Keratinocyte (primary cell): ENCODE measurements around the gene PAPSS2. TPM values are rescaled to one million over a fixed set of nuclear protein-coding genes. Genes with fewer than 3 reads are reported as not detected.

Experiments used
- DNase-seq: peaks from one replicate; pipeline ENCODE4 v3.0.0-alpha.2; 2011; ENCODE audit warnings: low read depth, missing footprints, low spot score
- FAIRE-seq: peaks from 2 replicates; lab custom pipeline; 2011; peaks lifted over from hg19 to GRCh38; lab: Jason Lieb, UNC
- H2AFZ ChIP-seq: 2 replicates; pipeline ENCODE4 v1.6.0; 2012; ENCODE audit warnings: low read length, control low read depth, inconsistent platforms; ENCODE audit not compliant: control insufficient read depth
- H3K27ac ChIP-seq: 2 replicates; pipeline ENCODE4 v1.5.1; 2011; ENCODE audit warnings: low read length; ENCODE audit not compliant: control insufficient read depth, insufficient read depth
- H3K27me3 ChIP-seq: 3 replicates; pipeline ENCODE4 v1.6.0; 2011; ENCODE audit warnings: low read length; ENCODE audit not compliant: control insufficient read depth, insufficient read depth; ENCODE audit errors: extremely low read depth
- H3K36me3 ChIP-seq, 2 experiments: 2 replicates in 1 of 2; 3 replicates in 1 of 2; pipeline ENCODE4 v1.5.1; 2011; ENCODE audit warnings: low read length in 2 of 2, mild to moderate bottlenecking in 1 of 2; ENCODE audit not compliant: control insufficient read depth in 2 of 2, insufficient read depth in 2 of 2; ENCODE audit errors: extremely low read depth in 1 of 2
- H3K4me1 ChIP-seq: 3 replicates; pipeline ENCODE4 v1.5.1; 2011; ENCODE audit warnings: low read length; ENCODE audit not compliant: control insufficient read depth, insufficient read depth; ENCODE audit errors: extremely low read depth
- H3K4me2 ChIP-seq: 3 replicates; pipeline ENCODE4 v1.6.0; 2011; ENCODE audit warnings: low read depth, low read length; ENCODE audit not compliant: control insufficient read depth, insufficient read depth; ENCODE audit errors: extremely low read depth
- H3K4me3 ChIP-seq, 3 experiments: fragments of 200-600 bp in 1 of 3; sonication (generic) in 1 of 3; 2 replicates in 2 of 3; 3 replicates in 1 of 3; pipeline ENCODE4 v1.5.1; 2011 to 2016; ENCODE audit warnings: low read length in 3 of 3, mild to moderate bottlenecking in 3 of 3, control low read depth in 2 of 3, inconsistent platforms in 1 of 3, low read depth in 1 of 3, mixed read lengths in 1 of 3, mixed run types in 1 of 3, moderate library complexity in 1 of 3; ENCODE audit not compliant: control insufficient read depth in 2 of 3, insufficient read depth in 2 of 3; ENCODE audit errors: extremely low read depth in 1 of 3
- H3K79me2 ChIP-seq: 2 replicates; pipeline ENCODE4 v1.6.0; 2012; ENCODE audit warnings: low read length; ENCODE audit not compliant: control insufficient read depth, insufficient read depth
- H3K9ac ChIP-seq: 3 replicates; pipeline ENCODE4 v1.6.0; 2011; ENCODE audit warnings: low read length; ENCODE audit not compliant: control insufficient read depth, insufficient read depth; ENCODE audit errors: extremely low read depth
- H3K9me1 ChIP-seq: 3 replicates; pipeline ENCODE4 v1.6.0; 2011; ENCODE audit warnings: low read length; ENCODE audit not compliant: control insufficient read depth, insufficient read depth; ENCODE audit errors: extremely low read depth
- H3K9me3 ChIP-seq: 2 replicates; pipeline ENCODE4 v1.5.1; 2012; ENCODE audit warnings: low read depth, low read length; ENCODE audit not compliant: control insufficient read depth
- H4K20me1 ChIP-seq: 3 replicates; pipeline ENCODE4 v1.6.0; 2011; ENCODE audit warnings: low read length; ENCODE audit not compliant: control insufficient read depth, insufficient read depth; ENCODE audit errors: extremely low read depth
- EZH2 ChIP-seq: IDR thresholded peaks from one replicate; pipeline ENCODE4 v1.6.1; 2012; ENCODE audit warnings: inconsistent platforms, mild to moderate bottlenecking, low read length, moderate library complexity
- dilution Hi-C: fragments of 300-500 bp; cut with MboI; formaldehyde crosslinking; loops from one replicate; pipeline ENCODE4 v1.7.0; 2020; ENCODE audit warnings: low sequenced_read_pairs; ENCODE audit not compliant: extremely low pct_ligation_motif_present
- polyA plus RNA-seq, 5 experiments: library from polyadenylated mRNA; depleted of rRNA in 3 of 5; stranded (reverse) in 3 of 5; stranded (forward) in 1 of 5; unstranded in 1 of 5; fragments of >200 nt; gene quantifications; 1 replicate in 1 of 5; 2 replicates in 3 of 5; 3 replicates in 1 of 5; pipeline versions ENCODE4 v1.2.1 to v1.2.3, GENCODE V29; 2011 to 2012; ENCODE audit warnings: missing spikeins in 2 of 5, low read depth in 1 of 5, low replicate concordance in 1 of 5
- TF ChIP-seq, protein P1 (sequence below), 3 experiments: IDR thresholded peaks in 1 of 3; conservative IDR thresholded peaks in 1 of 3; optimal IDR thresholded peaks in 1 of 3; 2 replicates in 2 of 3; 3 replicates in 1 of 3; pipeline versions ENCODE3 to v1.5.1; 2011; ENCODE audit warnings: low read length in 3 of 3, mild to moderate bottlenecking in 3 of 3, moderate library complexity in 2 of 3, control low read depth in 1 of 3, inconsistent platforms in 1 of 3; ENCODE audit not compliant: insufficient read depth in 2 of 3; ENCODE audit errors: extremely low read depth in 1 of 3

The PAPSS2 gene
- polyA plus RNA-seq, 1 donor (not counting 4 experiments of a cell fraction or from before 2014, with no cell fraction given): 1.1 TPM

DNA sequence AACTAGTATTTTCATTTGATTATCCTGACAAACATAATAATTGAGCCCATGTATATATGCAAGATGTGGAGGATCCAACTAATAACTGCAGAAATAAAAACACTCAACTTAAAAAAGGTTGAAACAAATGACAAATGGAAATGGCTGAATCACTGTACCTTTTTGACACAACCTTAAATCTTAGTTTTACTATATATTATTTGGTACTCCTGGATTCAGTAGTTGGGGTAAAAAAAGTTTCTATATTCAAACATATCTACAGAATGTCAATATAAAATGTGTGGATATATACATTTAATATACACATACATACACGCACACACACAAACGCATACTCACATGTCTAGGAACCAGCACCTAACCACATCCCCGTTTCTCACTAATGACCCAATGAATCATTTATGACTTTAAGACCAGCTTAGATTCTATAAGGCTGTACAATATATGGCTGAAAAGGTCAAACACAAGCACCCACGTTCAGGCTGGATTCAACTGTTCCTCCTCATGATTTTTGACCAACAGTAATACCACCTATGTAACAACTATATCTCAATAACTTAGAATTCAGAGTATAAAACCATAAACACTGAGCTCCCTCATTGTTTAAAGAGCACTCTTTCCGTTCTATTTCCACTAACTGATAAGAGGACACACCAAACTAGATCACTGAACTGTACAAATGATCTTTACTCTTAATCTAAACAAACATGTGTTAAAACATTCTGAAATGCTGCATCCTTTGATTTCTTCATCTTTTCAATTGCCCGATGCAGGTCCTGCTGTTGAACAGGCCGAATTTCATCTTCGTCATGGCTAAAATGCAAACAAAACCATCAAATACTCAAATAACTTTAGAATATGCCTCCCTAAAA lies 94.6 kb downstream of the PAPSS2 start:
- Histone ChIP-seq H3K9me3 (no peaks in the 10 kb centered on the region), H2AFZ (no peak overlapping the region), H3K4me1 (peaks cover 10% of the 10 kb centered on the region), H3K4me2 (no peak overlapping the region), H3K36me3 (peaks cover 0 to 12% of the 10 kb centered on the region in 2 experiments), H4K20me1 (no peaks in the 10 kb centered on the region), H3K4me3 (no peak overlapping the region), H3K9ac (no peak overlapping the region), H3K27ac (no peak overlapping the region), H3K27me3 (no peaks in the 10 kb centered on the region), H3K79me2 (no peaks in the 10 kb centered on the region), H3K9me1 (no peaks in the 10 kb centered on the region)
- DNase-seq (no peak), FAIRE-seq (no peak)
- TF ChIP-seq EZH2: no peak
- TF ChIP-seq, protein P1, sequence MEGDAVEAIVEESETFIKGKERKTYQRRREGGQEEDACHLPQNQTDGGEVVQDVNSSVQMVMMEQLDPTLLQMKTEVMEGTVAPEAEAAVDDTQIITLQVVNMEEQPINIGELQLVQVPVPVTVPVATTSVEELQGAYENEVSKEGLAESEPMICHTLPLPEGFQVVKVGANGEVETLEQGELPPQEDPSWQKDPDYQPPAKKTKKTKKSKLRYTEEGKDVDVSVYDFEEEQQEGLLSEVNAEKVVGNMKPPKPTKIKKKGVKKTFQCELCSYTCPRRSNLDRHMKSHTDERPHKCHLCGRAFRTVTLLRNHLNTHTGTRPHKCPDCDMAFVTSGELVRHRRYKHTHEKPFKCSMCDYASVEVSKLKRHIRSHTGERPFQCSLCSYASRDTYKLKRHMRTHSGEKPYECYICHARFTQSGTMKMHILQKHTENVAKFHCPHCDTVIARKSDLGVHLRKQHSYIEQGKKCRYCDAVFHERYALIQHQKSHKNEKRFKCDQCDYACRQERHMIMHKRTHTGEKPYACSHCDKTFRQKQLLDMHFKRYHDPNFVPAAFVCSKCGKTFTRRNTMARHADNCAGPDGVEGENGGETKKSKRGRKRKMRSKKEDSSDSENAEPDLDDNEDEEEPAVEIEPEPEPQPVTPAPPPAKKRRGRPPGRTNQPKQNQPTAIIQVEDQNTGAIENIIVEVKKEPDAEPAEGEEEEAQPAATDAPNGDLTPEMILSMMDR (optimal IDR thresholded peaks at IDR 0.05 in 1 of 3, IDR thresholded peaks at IDR 0.05 in 1 of 3, conservative IDR thresholded peaks at IDR 0.05 in 1 of 3; ENCODE audit: extremely low read depth in 1 of 3, insufficient read depth in 2 of 3, low read length in 3 of 3): no peak
- dilution Hi-C loops: no loop called here

DNA sequence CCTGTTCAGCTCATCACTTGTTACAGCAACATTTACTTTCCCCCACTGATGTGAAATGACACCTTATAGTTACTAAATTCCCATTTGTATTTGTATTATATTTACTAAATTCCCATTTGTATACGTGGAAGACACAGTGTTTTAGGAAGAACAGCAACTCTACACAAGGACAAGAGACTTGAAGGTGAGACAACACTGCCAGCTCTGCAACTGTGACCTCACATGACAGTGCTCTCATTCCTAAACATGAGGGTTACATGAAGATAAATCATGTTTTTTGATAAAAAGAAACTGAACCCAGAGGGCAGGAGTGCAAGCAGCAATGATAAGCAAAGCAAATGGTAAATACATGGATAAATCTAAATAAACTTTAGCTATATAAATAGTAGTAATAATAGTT lies 98.0 kb downstream of the PAPSS2 start:
- Histone ChIP-seq H3K4me1 (peaks cover 11% of the 10 kb centered on the region), H3K36me3 (peaks cover 0 to 12% of the 10 kb centered on the region in 2 experiments), H4K20me1 (no peaks in the 10 kb centered on the region), H3K9me1 (no peaks in the 10 kb centered on the region), H3K27ac (no peak overlapping the region), H3K27me3 (no peaks in the 10 kb centered on the region), H3K79me2 (no peaks in the 10 kb centered on the region), H3K4me2 (no peak overlapping the region), H2AFZ (no peak overlapping the region), H3K9ac (no peak overlapping the region), H3K9me3 (no peaks in the 10 kb centered on the region), H3K4me3 (no peak overlapping the region)
- TF ChIP-seq, protein P1 (optimal IDR thresholded peaks at IDR 0.05 in 1 of 3, IDR thresholded peaks at IDR 0.05 in 1 of 3, conservative IDR thresholded peaks at IDR 0.05 in 1 of 3; ENCODE audit: extremely low read depth in 1 of 3, insufficient read depth in 2 of 3, low read length in 3 of 3): no peak
- no peak for TF ChIP-seq EZH2
- FAIRE-seq (no peak), DNase-seq (no peak)
- dilution Hi-C loops: no loop called here
